ENCODE measurements around the gene C10orf120. TPM values are rescaled to one million over a fixed set of nuclear protein-coding genes. Genes with fewer than 3 reads are reported as not detected.
A peak's percentile ranks its signal among the peaks of the same experiment; 100 is the strongest.

Gene C10orf120
- total RNA-seq, 2 donors from 2014 or later = not detected

DNA sequence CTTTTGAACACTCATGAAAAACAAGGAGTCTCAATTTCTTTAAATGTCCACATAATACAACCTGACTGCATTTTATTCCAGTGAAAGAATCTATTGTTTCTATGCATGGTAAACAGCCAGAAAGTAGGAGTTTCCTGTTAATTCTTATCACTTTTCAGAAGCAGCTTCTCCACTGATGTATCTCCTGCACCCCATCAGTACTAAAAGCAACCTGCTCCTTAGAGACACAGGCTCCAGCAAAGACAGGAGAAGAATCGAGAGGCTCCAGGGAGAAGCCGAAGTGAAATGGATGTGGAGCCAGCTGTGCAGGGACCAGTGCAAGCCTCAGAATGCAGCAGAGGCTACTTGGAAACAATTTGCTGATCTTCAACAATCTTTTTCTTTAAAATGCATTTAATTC is 16.4 kb upstream of the C10orf120 start:
- ATAC-seq (no peak), DNase-seq (no peak)
- Mint-ChIP-seq H3K4me1 (no peaks in the 10 kb centered on the region), H3K27me3 (peaks cover 51% of the 10 kb centered on the region), H3K4me3 (no peak overlapping the region), H3K27ac (no peak overlapping the region), H3K36me3 (ENCODE audit: low read depth) (peaks cover 3% of the 10 kb centered on the region)
- no peaks in the 10 kb centered on the region for H3K9me3 ChIP-seq (ENCODE audit: control insufficient read depth, low read length, poor library complexity, severe bottlenecking)

DNA sequence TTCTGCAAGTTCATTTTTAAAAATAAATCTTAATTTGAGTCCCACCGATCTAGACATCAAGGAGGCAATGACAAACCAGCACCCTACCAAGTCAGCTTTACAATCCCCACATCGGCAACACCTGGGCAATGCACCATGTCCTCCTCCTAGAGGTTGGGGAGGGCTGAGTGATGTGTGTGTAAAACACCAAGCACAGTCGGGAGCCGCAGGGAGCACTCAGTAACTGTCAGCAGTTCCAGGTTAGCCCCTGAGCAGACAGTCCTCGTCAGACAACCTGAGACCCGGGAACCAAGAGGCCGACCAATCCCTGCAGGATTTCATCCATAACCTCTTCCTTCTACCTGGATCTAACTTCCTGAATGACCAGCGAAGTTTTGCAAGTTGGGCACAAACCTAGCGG is 15.9 kb upstream of the C10orf120 start:
- Mint-ChIP-seq H3K4me1 (no peaks in the 10 kb centered on the region), H3K36me3 (ENCODE audit: low read depth) (peaks cover 3% of the 10 kb centered on the region), H3K27me3 (peaks cover 50% of the 10 kb centered on the region), H3K4me3 (no peak overlapping the region), H3K27ac (no peak overlapping the region)
- no peak for ATAC-seq
- H3K9me3 ChIP-seq (ENCODE audit: control insufficient read depth, low read length, poor library complexity, severe bottlenecking) = no peaks in the 10 kb centered on the region
- DNase-seq = no peak

DNA sequence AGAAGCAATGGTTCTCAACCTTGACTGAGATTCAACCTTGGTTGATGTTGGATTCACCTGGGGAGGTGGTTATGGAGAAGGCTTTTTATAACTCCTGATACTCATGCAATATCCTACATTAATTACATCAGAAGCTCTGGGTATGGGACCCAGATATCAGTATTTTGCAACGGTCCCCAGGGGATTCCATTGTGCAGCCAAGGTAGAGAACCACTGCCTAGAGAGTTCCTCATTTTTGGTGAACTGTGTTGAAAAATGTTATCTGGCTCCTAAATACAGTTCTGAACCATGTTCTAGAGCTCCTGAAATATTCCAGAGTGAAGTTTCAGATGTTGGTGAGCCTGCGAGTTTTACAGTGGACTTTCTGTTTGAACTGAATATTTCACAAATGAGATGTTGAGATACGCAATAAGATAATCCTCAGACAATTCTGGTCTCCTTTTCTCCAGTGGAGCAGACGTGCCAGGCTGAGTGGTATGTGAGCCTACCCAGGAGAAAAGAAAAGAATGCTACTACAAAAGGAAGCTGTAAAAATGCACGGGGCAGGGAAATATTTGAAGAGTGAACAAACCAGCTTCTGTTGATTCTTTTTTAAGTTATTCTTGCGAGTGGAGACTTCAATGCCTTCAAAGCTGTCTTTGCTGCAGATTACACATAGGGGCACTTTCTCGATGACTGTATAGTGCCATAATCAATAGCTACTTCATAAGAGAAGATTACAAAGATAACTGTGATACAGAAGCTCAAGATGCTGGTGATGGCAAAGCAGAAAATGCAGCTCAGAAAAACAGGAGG is 13.6 kb upstream of the C10orf120 start:
- H3K27ac Mint-ChIP-seq = no peak overlapping the region
- H3K27me3 Mint-ChIP-seq = peaks cover 42% of the 10 kb centered on the region
- H3K4me3 Mint-ChIP-seq = no peak overlapping the region
- no peaks in the 10 kb centered on the region for H3K9me3 ChIP-seq (ENCODE audit: control insufficient read depth, low read length, poor library complexity, severe bottlenecking)
- DNase-seq (no peak), ATAC-seq (no peak)
- H3K4me1 Mint-ChIP-seq = no peaks in the 10 kb centered on the region
- peaks cover 3% of the 10 kb centered on the region for H3K36me3 Mint-ChIP-seq (ENCODE audit: low read depth)

DNA sequence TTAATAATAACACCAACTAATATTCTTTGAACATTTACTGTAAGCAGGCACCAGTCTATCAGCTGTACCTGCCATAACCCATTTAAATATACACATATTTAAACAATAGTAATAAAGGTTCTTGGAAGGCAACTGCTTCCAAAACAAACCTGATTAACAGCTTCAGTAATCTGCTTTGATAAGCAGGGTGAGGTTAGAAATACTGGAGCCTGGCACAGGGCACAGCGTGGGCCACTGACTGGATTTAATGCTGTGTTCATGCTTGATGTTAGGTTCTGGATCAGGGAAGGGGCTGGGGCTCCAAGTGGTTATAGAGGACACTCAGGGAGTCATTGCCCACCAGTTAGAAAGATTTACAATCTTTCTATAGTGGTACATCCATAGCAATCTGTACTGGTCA is 10.9 kb upstream of the C10orf120 start:
- no peak overlapping the region for H3K4me3 Mint-ChIP-seq
- no peaks in the 10 kb centered on the region for H3K9me3 ChIP-seq (ENCODE audit: control insufficient read depth, low read length, poor library complexity, severe bottlenecking)
- no peak overlapping the region for H3K27ac Mint-ChIP-seq
- H3K27me3 Mint-ChIP-seq = peaks cover 30% of the 10 kb centered on the region
- DNase-seq (no peak), ATAC-seq (no peak)
- peaks cover 8% of the 10 kb centered on the region for H3K4me1 Mint-ChIP-seq
- no peaks in the 10 kb centered on the region for H3K36me3 Mint-ChIP-seq (ENCODE audit: low read depth)

DNA sequence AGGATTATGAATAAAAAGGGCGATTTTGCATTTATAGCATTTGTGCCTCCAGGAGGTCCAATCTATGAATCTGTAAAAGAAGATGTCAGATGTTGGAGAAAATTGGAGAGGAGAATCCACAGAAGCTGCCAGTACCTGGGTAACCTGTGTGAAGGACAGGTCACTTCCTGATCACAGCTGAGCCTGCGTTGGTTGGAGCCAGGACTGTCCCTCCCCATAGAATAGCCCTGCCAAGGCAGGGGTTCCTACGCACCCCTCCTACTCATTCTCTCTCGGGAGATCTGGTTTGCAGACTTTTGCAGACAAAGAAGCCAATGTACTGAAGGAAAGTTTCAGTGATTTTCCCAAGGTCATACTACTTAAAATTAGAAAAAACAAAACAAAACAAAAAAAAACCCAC is 10.3 kb upstream of the C10orf120 start:
- H3K4me1 Mint-ChIP-seq = peaks cover 8% of the 10 kb centered on the region
- peaks cover 24% of the 10 kb centered on the region for H3K27me3 Mint-ChIP-seq
- H3K27ac Mint-ChIP-seq = no peak overlapping the region

DNA sequence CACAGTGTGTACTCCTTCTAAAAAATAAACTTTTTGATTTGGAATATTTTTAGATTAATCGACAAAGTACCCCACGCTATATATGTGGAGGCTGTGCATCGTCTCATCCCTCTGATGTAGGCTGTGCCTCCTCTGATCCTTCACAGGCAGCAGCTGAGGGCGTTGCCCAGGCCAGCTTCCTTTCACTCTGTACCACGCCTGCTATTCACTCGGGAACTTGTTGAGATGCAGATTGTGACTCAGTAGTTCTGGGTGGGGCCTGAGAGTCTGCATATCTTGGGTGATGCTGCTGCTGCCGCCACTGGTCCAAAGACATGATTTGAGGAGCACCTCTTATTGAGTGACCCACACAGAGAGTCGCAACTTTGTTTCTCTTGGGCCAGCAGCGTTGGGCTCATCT is 7.9 kb upstream of the C10orf120 start:
- H3K9me3 ChIP-seq (ENCODE audit: control insufficient read depth, low read length, poor library complexity, severe bottlenecking) = no peaks in the 10 kb centered on the region
- H3K27ac Mint-ChIP-seq = no peak overlapping the region
- DNase-seq (no peak), ATAC-seq (no peak)
- H3K4me3 Mint-ChIP-seq = no peak overlapping the region
- peaks cover 11% of the 10 kb centered on the region for H3K4me1 Mint-ChIP-seq
- peaks cover 31% of the 10 kb centered on the region for H3K27me3 Mint-ChIP-seq
- H3K36me3 Mint-ChIP-seq (ENCODE audit: low read depth) = peaks cover 3% of the 10 kb centered on the region

More for the DNA sequence above, 10.3 kb upstream of the C10orf120 start:
- ATAC-seq = no peak
- Mint-ChIP-seq H3K4me3 (no peak overlapping the region), H3K36me3 (ENCODE audit: low read depth) (no peaks in the 10 kb centered on the region)
- no peak for DNase-seq
- no peaks in the 10 kb centered on the region for H3K9me3 ChIP-seq (ENCODE audit: control insufficient read depth, low read length, poor library complexity, severe bottlenecking)

DNA sequence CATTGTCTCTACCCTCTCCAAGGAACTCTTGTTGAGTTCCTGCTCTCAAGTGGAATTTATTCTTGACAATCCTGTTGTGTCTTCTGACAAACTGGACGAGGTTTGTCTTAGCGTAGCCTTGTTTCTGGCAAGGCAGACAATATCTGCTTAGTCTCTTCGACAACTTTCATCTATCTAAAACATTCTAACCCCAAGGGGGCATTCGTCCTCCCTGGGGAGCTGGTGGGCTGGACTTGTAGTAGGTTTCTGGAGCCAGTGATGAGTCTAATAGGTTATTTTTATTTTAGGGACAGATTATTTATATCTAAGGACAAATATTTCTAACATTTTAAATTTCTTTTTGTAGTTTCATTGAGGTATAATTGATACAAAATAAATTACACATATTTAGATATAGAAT is 7.3 kb upstream of the C10orf120 start:
- Mint-ChIP-seq H3K36me3 (ENCODE audit: low read depth) (peaks cover 3% of the 10 kb centered on the region), H3K4me3 (no peak overlapping the region), H3K27me3 (peaks cover 31% of the 10 kb centered on the region), H3K4me1 (peaks cover 11% of the 10 kb centered on the region), H3K27ac (no peak overlapping the region)
- no peaks in the 10 kb centered on the region for H3K9me3 ChIP-seq (ENCODE audit: control insufficient read depth, low read length, poor library complexity, severe bottlenecking)
- DNase-seq (no peak), ATAC-seq (no peak)

DNA sequence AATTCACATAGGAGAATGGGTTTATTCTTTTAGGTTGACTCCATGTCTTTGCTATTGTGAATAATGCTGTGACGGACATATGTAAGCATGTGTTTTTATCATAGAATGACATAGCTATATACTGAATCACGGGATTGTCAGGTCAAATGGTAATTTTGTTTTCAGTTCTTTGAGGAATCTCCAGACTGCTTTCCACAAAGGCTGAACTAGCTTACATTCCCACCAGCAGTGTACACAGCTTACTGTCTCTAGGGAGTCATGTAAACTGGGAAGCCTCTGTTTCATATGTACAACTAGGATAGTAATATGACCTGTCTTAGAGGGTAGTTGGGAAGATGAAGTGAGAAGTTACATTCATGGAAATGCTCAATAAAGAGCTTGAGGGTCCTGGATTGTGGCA is 6.8 kb upstream of the C10orf120 start:
- Mint-ChIP-seq H3K4me3 (no peak overlapping the region), H3K27me3 (peaks cover 31% of the 10 kb centered on the region), H3K36me3 (ENCODE audit: low read depth) (peaks cover 3% of the 10 kb centered on the region), H3K4me1 (peaks cover 11% of the 10 kb centered on the region), H3K27ac (no peak overlapping the region)
- no peaks in the 10 kb centered on the region for H3K9me3 ChIP-seq (ENCODE audit: control insufficient read depth, low read length, poor library complexity, severe bottlenecking)
- no peak for ATAC-seq
- no peak for DNase-seq

DNA sequence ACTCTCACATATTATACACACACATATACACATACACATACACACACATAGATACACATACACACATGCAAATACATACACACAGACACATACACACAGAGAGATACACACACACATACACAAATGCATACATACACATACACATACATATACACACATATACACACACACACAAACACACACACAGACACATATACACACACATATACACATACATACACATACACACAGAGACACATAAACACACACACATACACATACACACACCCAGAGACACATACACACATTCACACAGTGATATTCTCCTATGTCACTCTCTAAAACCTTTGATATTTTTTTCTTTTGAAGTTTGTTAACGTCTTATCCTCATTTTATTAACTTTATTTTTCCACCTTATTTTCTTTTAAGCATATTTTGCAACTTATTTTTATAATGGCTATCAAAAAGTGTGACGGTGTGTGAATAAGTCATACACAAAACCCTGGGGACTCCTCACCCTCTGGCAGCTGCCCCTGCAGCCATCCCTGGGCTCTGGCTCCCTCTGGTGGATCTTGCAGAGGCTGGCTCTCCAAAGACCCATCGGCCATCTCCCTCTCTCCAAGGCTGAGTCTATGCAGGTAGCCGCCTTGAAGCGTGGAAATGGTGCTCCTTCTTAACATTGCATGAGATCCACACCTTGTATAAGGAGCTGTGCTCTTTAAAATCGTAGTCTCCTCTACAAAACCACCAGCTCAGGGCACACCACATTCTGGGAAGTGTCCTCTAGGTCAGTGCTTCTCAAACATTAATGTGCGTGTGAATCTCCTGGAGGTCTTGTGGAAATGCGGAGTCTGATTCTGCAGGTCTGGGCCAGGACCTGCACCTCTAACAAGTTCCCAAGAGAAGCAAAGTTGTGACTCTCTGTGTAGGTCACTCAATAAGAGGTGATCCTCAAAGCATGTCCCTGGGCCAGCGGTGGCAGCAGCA is 4.1 kb upstream of the C10orf120 start:
- Mint-ChIP-seq H3K27ac (no peak overlapping the region), H3K4me3 (peak overlapping the region; percentile 25), H3K27me3 (peaks cover 25% of the 10 kb centered on the region), H3K4me1 (peaks cover 11% of the 10 kb centered on the region), H3K36me3 (ENCODE audit: low read depth) (peaks cover 3% of the 10 kb centered on the region)
- peak in 2 of 3 donors; percentile 13 to 30 for DNase-seq
- H3K9me3 ChIP-seq (ENCODE audit: control insufficient read depth, low read length, poor library complexity, severe bottlenecking) = no peaks in the 10 kb centered on the region
- peak; percentile 62 for ATAC-seq

DNA sequence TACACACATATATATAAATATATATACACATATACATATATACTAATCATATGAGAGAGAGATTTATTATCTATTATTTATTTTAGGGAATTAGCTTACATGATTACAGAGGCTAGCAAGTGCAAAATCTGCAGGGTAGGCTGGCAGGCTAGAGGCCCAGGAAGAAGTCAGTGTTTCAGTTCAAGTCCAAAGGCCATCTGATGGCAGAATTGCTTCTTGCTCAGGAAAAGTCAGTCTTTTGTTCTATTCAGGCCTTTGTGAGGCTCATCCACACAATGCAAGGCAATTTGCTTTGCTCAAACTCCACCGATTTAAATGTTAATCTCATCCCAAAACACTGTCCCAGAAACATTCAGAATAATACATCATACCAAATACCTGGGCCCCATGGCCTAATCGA is 2.6 kb upstream of the C10orf120 start:
- peaks cover 22% of the 10 kb centered on the region for H3K27me3 Mint-ChIP-seq
- no peak for ATAC-seq
- H3K36me3 Mint-ChIP-seq (ENCODE audit: low read depth) = peaks cover 3% of the 10 kb centered on the region
- no peak for DNase-seq
- H3K27ac Mint-ChIP-seq = no peak overlapping the region
- H3K9me3 ChIP-seq (ENCODE audit: control insufficient read depth, low read length, poor library complexity, severe bottlenecking) = no peaks in the 10 kb centered on the region
- peaks cover 3% of the 10 kb centered on the region for H3K4me1 Mint-ChIP-seq
- no peak overlapping the region for H3K4me3 Mint-ChIP-seq

DNA sequence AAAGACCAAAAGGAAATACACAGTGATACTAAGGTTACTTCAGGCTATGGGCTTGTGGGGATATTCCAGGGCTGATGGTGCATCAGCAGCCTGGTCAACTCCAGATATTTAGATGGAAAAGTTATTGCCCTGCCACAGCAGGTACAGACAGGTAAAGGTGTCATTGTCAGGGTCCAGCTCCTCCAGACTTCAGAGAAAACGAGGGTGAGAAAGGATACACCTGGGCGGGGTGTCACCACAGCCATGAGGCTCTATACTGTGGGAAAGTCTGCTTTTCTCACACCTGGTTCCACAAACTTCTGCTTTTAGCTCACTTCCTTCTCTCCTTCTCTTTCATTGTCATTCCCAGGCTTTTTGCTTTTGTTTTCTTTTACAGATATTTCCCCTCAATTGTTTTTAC is 2.0 kb upstream of the C10orf120 start:
- H3K27ac Mint-ChIP-seq = no peak overlapping the region
- no peak overlapping the region for H3K4me3 Mint-ChIP-seq
- H3K36me3 Mint-ChIP-seq (ENCODE audit: low read depth) = peaks cover 3% of the 10 kb centered on the region
- DNase-seq = no peak
- peaks cover 22% of the 10 kb centered on the region for H3K27me3 Mint-ChIP-seq
- no peak for ATAC-seq
- H3K4me1 Mint-ChIP-seq = peaks cover 4% of the 10 kb centered on the region
- no peaks in the 10 kb centered on the region for H3K9me3 ChIP-seq (ENCODE audit: control insufficient read depth, low read length, poor library complexity, severe bottlenecking)

DNA sequence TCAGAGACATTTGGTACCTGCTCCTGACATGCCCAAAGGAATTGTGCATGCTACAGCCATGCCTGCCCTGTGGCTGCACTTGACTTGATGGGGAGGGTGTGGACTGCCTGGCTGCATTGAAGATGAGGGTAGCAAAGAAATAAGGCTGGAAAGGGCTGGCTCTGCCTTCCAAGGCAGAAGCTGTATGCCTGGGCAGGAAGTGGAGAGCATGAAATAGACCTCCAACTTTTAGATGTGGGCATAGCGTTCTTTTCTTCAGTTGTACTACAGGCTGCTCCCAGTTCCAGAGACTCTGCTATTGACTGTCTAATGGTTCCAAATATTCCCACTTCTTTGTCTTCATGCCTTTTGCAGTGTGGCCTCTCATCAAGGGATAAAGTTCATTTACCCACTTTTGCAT is 3.0 kb downstream of the C10orf120 start:
- ATAC-seq = no peak
- no peaks in the 10 kb centered on the region for H3K9me3 ChIP-seq (ENCODE audit: control insufficient read depth, low read length, poor library complexity, severe bottlenecking)
- no peak overlapping the region for H3K4me3 Mint-ChIP-seq
- H3K36me3 Mint-ChIP-seq (ENCODE audit: low read depth) = peaks cover 2% of the 10 kb centered on the region
- H3K27me3 Mint-ChIP-seq = peaks cover 38% of the 10 kb centered on the region
- DNase-seq = no peak
- no peak overlapping the region for H3K27ac Mint-ChIP-seq
- H3K4me1 Mint-ChIP-seq = peaks cover 4% of the 10 kb centered on the region

DNA sequence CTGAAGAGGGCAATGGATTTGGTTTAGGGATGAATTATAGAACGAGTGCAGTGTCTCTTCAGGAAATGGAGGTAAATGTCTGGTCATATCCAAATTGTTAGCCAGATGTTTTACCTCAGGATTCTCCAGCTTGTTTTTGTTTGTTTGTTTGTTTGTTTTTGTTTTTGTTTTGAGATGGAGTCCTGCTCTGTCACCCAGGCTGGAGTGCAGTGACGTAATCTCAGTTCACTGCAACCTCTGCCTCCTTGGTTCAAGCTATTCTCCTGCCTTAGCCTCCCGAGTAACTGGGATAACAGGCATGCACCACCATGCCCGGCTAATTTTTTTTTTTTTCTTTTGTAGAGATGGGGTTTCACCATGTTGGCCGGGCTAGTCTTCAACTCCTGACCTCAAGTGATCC is 6.9 kb downstream of the C10orf120 start:
- H3K36me3 Mint-ChIP-seq (ENCODE audit: low read depth) = peaks cover 2% of the 10 kb centered on the region
- peaks cover 49% of the 10 kb centered on the region for H3K27me3 Mint-ChIP-seq
- peaks cover 4% of the 10 kb centered on the region for H3K4me1 Mint-ChIP-seq
- H3K27ac Mint-ChIP-seq = no peak overlapping the region
- no peak overlapping the region for H3K4me3 Mint-ChIP-seq
- ATAC-seq = no peak
- no peaks in the 10 kb centered on the region for H3K9me3 ChIP-seq (ENCODE audit: control insufficient read depth, low read length, poor library complexity, severe bottlenecking)
- no peak for DNase-seq
